ENCODE measurements around the gene ZNRF1. TPM values are rescaled to one million over a fixed set of nuclear protein-coding genes. Genes with fewer than 3 reads are reported as not detected.

Gene ZNRF1
- total RNA-seq, 4 donors from 2014 or later: 8.3 to 17.3 (median 13.2) TPM

GRCh38 chr16:75106351-75107274 is 107.8 kb downstream of the ZNRF1 start:
- no peak for TF ChIP-seq CTCF (IDR thresholded peaks at IDR 0.05; ENCODE audit: low read depth)

- no peak for TF ChIP-seq CTCF (IDR thresholded peaks at IDR 0.05; ENCODE audit: low read depth)
Measured at GRCh38 chr16:75107505-75107904, 108.7 kb downstream of the ZNRF1 start.

GRCh38 chr16:75108792-75109731 is 110.2 kb downstream of the ZNRF1 start:
- no peak for TF ChIP-seq CTCF (IDR thresholded peaks at IDR 0.05; ENCODE audit: low read depth)

GRCh38 chr16:75109732-75110243 is 111.0 kb downstream of the ZNRF1 start:
- TF ChIP-seq CTCF (IDR thresholded peaks at IDR 0.05; ENCODE audit: low read depth): no peak

GRCh38 chr16:75110637-75111513 is 112.1 kb downstream of the ZNRF1 start:
- no peak for TF ChIP-seq CTCF (IDR thresholded peaks at IDR 0.05; ENCODE audit: low read depth)

- TF ChIP-seq CTCF (IDR thresholded peaks at IDR 0.05; ENCODE audit: low read depth): no peak
Measured at GRCh38 chr16:75111514-75111940, 112.7 kb downstream of the ZNRF1 start.

Measured in subcutaneous adipose tissue (tissue), 4 donors.